Neuronal stem cell (in vitro differentiated cells): ENCODE data around the gene SMARCC1.

Experiments
- DNase-seq: peaks from one replicate; pipeline ENCODE4 v3.0.0-alpha.2; 2013; ENCODE audit warnings: low spot score
- H2AFZ ChIP-seq: one replicate; pipeline ENCODE4 v1.6.1; 2013; ENCODE audit warnings: mild to moderate bottlenecking, low read length, inconsistent platforms
- H2AK5ac ChIP-seq: 2 replicates; pipeline ENCODE4 v1.6.1; 2013; ENCODE audit warnings: low read depth, mild to moderate bottlenecking, inconsistent platforms, low read length, moderate library complexity, mixed read lengths
- H2BK120ac ChIP-seq: 2 replicates; pipeline ENCODE4 v1.6.1; 2013; ENCODE audit warnings: low read depth, mild to moderate bottlenecking, inconsistent platforms, low read length, moderate library complexity, mixed read lengths
- H2BK12ac ChIP-seq: one replicate; pipeline ENCODE4 v1.6.1; 2013; ENCODE audit warnings: low read length, inconsistent platforms
- H2BK15ac ChIP-seq: 2 replicates; pipeline ENCODE4 v1.6.1; 2013; ENCODE audit warnings: mild to moderate bottlenecking, low read length, inconsistent platforms, mixed read lengths
- H2BK5ac ChIP-seq: one replicate; pipeline ENCODE4 v1.6.1; 2013; ENCODE audit warnings: inconsistent platforms, mild to moderate bottlenecking, low read length, moderate library complexity
- H3K14ac ChIP-seq: one replicate; pipeline ENCODE4 v1.6.1; 2013; ENCODE audit warnings: low read length, inconsistent platforms
- H3K18ac ChIP-seq: 2 replicates; pipeline ENCODE4 v1.6.1; 2013; ENCODE audit warnings: low read length, inconsistent platforms
- H3K23ac ChIP-seq: 2 replicates; pipeline ENCODE4 v1.6.1; 2013; ENCODE audit warnings: low read depth, mild to moderate bottlenecking, mixed read lengths, low read length, inconsistent platforms; ENCODE audit not compliant: poor library complexity
- H3K27ac ChIP-seq: replicated peaks from 3 replicates; pipeline ENCODE4 v1.5.1; 2013; ENCODE audit warnings: low read length, inconsistent platforms
- H3K27me3 ChIP-seq, 3 experiments: 2 replicates each; pipeline ENCODE4 v1.6.1; 2013; ENCODE audit warnings: low read length in 3 of 3, mild to moderate bottlenecking in 2 of 3, inconsistent platforms in 1 of 3, low read depth in 1 of 3, mixed read lengths in 1 of 3, moderate library complexity in 1 of 3; ENCODE audit not compliant: control insufficient read depth in 3 of 3, insufficient read depth in 3 of 3
- H3K36me3 ChIP-seq, 2 donors: replicated peaks in 1 of 2; 2 replicates each; pipeline ENCODE4 v1.6.1; 2013; ENCODE audit warnings: low read length in 2 of 2; ENCODE audit not compliant: control insufficient read depth in 2 of 2, insufficient read depth in 2 of 2
- H3K4ac ChIP-seq: 2 replicates; pipeline ENCODE4 v1.6.1; 2013; ENCODE audit warnings: inconsistent platforms, mild to moderate bottlenecking, low read length, moderate library complexity
- H3K4me1 ChIP-seq, 2 donors: 1 replicate in 1 of 2; 2 replicates in 1 of 2; pipeline ENCODE4 v1.6.1; 2013; ENCODE audit warnings: low read length in 2 of 2, low read depth in 1 of 2; ENCODE audit not compliant: control insufficient read depth in 2 of 2, insufficient read depth in 1 of 2
- H3K4me2 ChIP-seq: one replicate; pipeline ENCODE4 v1.6.1; 2013; ENCODE audit warnings: mild to moderate bottlenecking, low read length, inconsistent platforms; ENCODE audit not compliant: insufficient read depth, poor library complexity, severe bottlenecking
- H3K4me3 ChIP-seq, 2 donors: 2 replicates each; pipeline ENCODE4 v1.5.1; 2013; ENCODE audit warnings: low read length in 2 of 2, mild to moderate bottlenecking in 2 of 2, inconsistent platforms in 1 of 2, moderate library complexity in 1 of 2
- H3K79me1 ChIP-seq: one replicate; pipeline ENCODE4 v1.6.1; 2013; ENCODE audit warnings: low read depth, mild to moderate bottlenecking, inconsistent platforms, low read length, moderate library complexity
- H3K9ac ChIP-seq: one replicate; pipeline ENCODE4 v1.6.1; 2013; ENCODE audit warnings: mild to moderate bottlenecking, low read depth, low read length, inconsistent platforms; ENCODE audit not compliant: poor library complexity
- H3K9me3 ChIP-seq, 2 donors: replicated peaks in 1 of 2; 2 replicates each; pipeline versions ENCODE3 to v1.6.1; 2013; ENCODE audit warnings: low read length in 2 of 2, mild to moderate bottlenecking in 2 of 2, inconsistent platforms in 1 of 2, low read depth in 1 of 2, mixed read lengths in 1 of 2, moderate library complexity in 1 of 2; ENCODE audit not compliant: control insufficient read depth in 2 of 2, insufficient read depth in 1 of 2
- H4K8ac ChIP-seq: one replicate; pipeline ENCODE4 v1.6.1; 2013; ENCODE audit warnings: low read depth, mild to moderate bottlenecking, inconsistent platforms, low read length, moderate library complexity
- H4K91ac ChIP-seq: one replicate; pipeline ENCODE4 v1.6.1; 2013; ENCODE audit warnings: low read length, low read depth, mild to moderate bottlenecking, inconsistent platforms; ENCODE audit not compliant: poor library complexity
- WGBS, 2 donors: extraction: QIAGEN DNeasy Blood & Tissue Kit; methylation state at CpG; one replicate each; pipeline ENCODE4 v1.1.7; 2013; ENCODE audit warnings: missing lambda C conversion rate in 2 of 2, mixed read lengths in 1 of 2; ENCODE audit not compliant: insufficient read length in 2 of 2, insufficient replicate concordance in 1 of 2; ENCODE audit errors: extremely low coverage in 2 of 2; 5-methylcytosine and 5-hydroxymethylcytosine counted together

The SMARCC1 gene

DNA sequence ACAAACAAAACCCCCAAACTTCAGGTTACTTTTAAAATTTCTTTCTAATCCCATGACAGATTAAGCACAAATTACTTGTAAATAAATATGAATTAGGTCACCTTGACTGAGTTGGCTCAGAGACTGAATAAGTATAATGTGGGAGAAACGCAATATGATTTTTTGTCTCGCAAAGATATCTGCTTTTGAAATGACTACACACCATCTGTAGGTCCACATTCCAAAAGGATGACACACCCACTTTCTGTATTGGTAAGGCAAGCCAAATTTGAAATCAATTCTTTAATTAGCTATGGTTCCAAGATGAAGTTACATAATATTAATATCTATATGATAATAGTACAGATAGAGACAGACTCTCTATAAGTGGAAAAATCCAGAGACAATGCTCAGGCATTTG, 136.1 kb downstream of the SMARCC1 start:
- DNase-seq, result no peak
- no CpG with 5 or more reads among the region's 2 CpGs for WGBS, 2 donors
- H3K9me3 ChIP-seq, result no peaks in the 10 kb centered on the region
- H3K18ac ChIP-seq, result no peak overlapping the region
- no peak overlapping the region for H3K4ac ChIP-seq
- peaks cover 14 to 100% of the 10 kb centered on the region in 2 donors for H3K36me3 ChIP-seq
- no peak overlapping the region for H4K91ac ChIP-seq
- H2AK5ac ChIP-seq, result no peak overlapping the region
- H4K8ac ChIP-seq, result no peak overlapping the region
- H3K27ac ChIP-seq, result no peak overlapping the region
- H2BK12ac ChIP-seq, result no peak overlapping the region
- H2AFZ ChIP-seq, result no peak overlapping the region
- no peak overlapping the region for H3K23ac ChIP-seq
- H3K9ac ChIP-seq, result no peak overlapping the region
- H2BK15ac ChIP-seq, result no peak overlapping the region
- H3K14ac ChIP-seq, result no peak overlapping the region
- no peaks in the 10 kb centered on the region for H3K4me1 ChIP-seq
- no peak overlapping the region for H2BK120ac ChIP-seq
- no peak overlapping the region for H2BK5ac ChIP-seq
- H3K4me3 ChIP-seq, result no peak overlapping the region
- H3K79me1 ChIP-seq, result peaks cover 4% of the 10 kb centered on the region
- no peaks in the 10 kb centered on the region for H3K27me3 ChIP-seq
- H3K4me2 ChIP-seq, result no peak overlapping the region

DNA sequence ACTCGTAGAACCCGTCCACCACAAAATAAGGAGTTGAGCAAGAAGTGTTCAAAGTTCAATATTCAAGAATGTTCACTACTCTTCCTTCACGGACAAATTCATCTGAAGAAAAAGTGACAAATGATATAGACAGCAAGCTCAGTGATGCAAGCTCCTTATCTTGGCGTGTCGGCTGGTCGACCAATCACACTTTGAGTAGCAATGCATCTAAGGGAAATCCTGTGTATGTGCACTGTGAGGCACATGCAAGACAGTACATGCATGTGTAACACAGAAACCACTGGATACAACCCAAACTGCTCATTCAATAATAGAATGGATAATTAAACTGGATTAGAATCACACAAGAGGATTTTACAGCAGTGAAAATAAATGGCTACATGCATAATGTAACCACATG, 138.6 kb downstream of the SMARCC1 start:
- Histone ChIP-seq H2BK120ac (no peak overlapping the region), H2AFZ (no peak overlapping the region), H3K27ac (no peak overlapping the region), H3K9ac (no peak overlapping the region), H3K4me1 (no peaks in the 10 kb centered on the region), H3K14ac (no peak overlapping the region), H2BK5ac (no peak overlapping the region), H2BK15ac (no peak overlapping the region), H3K4ac (no peak overlapping the region), H4K8ac (no peak overlapping the region), H3K36me3 (peaks cover 10 to 100% of the 10 kb centered on the region in 2 donors), H3K79me1 (peaks cover 2% of the 10 kb centered on the region), H3K27me3 (no peaks in the 10 kb centered on the region), H3K9me3 (no peaks in the 10 kb centered on the region), H3K18ac (no peak overlapping the region), H3K4me3 (no peak overlapping the region), H2BK12ac (no peak overlapping the region), H3K23ac (no peak overlapping the region), H4K91ac (no peak overlapping the region), H2AK5ac (no peak overlapping the region), H3K4me2 (no peak overlapping the region)
- no peak for DNase-seq
- WGBS, 2 donors, result no CpG with 5 or more reads among the region's 6 CpGs

DNA sequence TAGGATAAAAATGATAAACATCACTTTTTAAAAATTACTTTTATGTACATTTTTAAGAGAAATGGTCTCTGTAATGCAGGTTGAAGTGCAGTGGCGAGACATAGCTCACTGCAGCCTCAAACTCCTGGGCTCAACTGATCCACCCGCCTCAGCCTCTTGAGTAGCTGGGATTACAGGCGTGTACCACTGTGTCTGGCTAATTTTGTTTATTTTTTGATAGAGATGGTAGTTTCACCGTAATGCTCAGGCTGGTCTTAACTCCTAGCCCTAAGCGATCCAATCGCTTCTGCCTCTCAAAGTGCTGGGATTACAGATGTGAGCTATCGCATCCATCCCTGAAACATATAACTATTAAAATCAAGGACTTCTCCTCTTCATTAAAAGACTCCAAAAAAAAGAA, 140.0 kb downstream of the SMARCC1 start:
- Histone ChIP-seq H2AK5ac (no peak overlapping the region), H4K8ac (no peak overlapping the region), H3K4ac (no peak overlapping the region), H3K36me3 (peaks cover 10 to 100% of the 10 kb centered on the region in 2 donors), H3K23ac (no peak overlapping the region), H3K4me3 (no peak overlapping the region), H3K9me3 (no peaks in the 10 kb centered on the region), H3K14ac (no peak overlapping the region), H3K9ac (no peak overlapping the region), H2BK120ac (no peak overlapping the region), H2AFZ (no peak overlapping the region), H3K4me2 (no peak overlapping the region), H2BK5ac (no peak overlapping the region), H4K91ac (no peak overlapping the region), H3K18ac (no peak overlapping the region), H3K27me3 (no peaks in the 10 kb centered on the region), H2BK12ac (no peak overlapping the region), H3K4me1 (peaks cover 0 to 3% of the 10 kb centered on the region in 2 donors), H2BK15ac (no peak overlapping the region), H3K27ac (no peak overlapping the region), H3K79me1 (peaks cover 2% of the 10 kb centered on the region)
- no peak for DNase-seq
- WGBS, 2 donors, result no CpG with 5 or more reads among the region's 7 CpGs

DNA sequence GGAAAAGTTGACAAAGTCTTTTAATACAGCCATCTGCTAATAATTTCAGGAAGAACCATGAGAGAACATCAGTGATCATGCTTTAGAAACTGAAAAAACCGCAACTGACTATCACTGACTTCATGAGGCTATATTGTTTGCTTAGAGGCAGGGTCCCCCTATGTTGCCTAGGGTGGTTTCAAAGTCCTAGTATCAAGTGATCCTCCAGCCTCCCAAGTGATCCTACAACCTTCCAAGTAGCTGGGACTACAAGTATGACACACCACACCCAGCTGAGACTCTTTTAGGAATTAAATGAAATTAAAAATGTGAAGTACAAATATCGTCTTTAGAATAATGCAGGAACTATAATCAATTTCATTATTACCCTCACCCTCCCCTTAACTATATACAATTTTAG, 144.8 kb downstream of the SMARCC1 start:
- no CpG with 5 or more reads among the region's 2 CpGs for WGBS, 2 donors
- no peak for DNase-seq
- Histone ChIP-seq H2AK5ac (no peak overlapping the region), H2BK12ac (no peak overlapping the region), H3K27me3 (no peaks in the 10 kb centered on the region), H3K23ac (no peak overlapping the region), H4K91ac (no peak overlapping the region), H3K4me3 (no peak overlapping the region), H4K8ac (no peak overlapping the region), H3K36me3 (peaks cover 17 to 98% of the 10 kb centered on the region in 2 donors), H3K4me1 (peaks cover 2 to 3% of the 10 kb centered on the region in 2 donors), H3K14ac (no peak overlapping the region), H2BK120ac (no peak overlapping the region), H3K18ac (no peak overlapping the region), H2BK15ac (no peak overlapping the region), H2BK5ac (no peak overlapping the region), H3K79me1 (no peaks in the 10 kb centered on the region), H3K9me3 (no peaks in the 10 kb centered on the region), H2AFZ (no peak overlapping the region), H3K4ac (no peak overlapping the region), H3K4me2 (no peak overlapping the region), H3K27ac (no peak overlapping the region), H3K9ac (no peak overlapping the region)
